ENCODE data around the gene C1orf159. TPM values are rescaled to one million over a fixed set of nuclear protein-coding genes. Genes with fewer than 3 reads are reported as not detected.

The C1orf159 gene
- total RNA-seq, 1 donor from 2014 or later, result 21.3 TPM

DNA sequence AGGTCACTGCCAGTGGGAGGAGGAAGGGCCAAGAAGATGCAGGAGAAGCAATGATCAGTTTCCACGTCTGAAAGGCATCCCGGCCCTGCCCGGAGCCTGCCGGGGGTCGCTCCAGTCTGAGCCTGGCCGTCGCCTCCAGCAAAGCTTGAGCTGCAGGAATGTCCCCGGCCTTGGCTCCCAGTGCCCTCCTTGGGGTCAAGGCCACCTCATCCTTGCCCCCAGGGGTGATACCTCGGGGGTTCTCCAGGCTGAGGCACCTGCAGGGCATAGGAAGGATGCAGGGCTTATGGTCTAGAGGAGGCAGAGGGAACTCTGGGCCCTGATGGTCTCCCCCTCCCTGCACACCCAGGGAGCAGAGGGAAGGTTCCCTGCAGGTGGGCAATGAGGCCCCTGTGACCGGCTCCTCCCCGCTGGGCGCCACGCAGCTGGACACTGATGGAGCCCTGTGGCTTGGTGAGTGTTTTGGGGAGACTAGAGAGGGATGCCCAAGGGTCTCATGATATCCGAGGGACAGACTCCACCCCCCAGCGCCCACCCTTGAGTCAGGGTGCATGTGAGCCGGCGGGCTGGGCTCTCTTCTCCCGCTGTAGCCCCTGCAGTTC lies 61.7 kb downstream of the C1orf159 start:
- Mint-ChIP-seq H3K36me3 (ENCODE audit: insufficient read depth) (peaks cover 16% of the 10 kb centered on the region), H3K27ac (no peak overlapping the region), H3K4me1 (ENCODE audit: low read depth) (peaks cover 4% of the 10 kb centered on the region), H3K27me3 (peaks cover 16% of the 10 kb centered on the region), H3K9me3 (ENCODE audit: low read depth) (no peaks in the 10 kb centered on the region), H3K4me3 (ENCODE audit: low read depth) (no peak overlapping the region)
- TF ChIP-seq, protein P1, sequence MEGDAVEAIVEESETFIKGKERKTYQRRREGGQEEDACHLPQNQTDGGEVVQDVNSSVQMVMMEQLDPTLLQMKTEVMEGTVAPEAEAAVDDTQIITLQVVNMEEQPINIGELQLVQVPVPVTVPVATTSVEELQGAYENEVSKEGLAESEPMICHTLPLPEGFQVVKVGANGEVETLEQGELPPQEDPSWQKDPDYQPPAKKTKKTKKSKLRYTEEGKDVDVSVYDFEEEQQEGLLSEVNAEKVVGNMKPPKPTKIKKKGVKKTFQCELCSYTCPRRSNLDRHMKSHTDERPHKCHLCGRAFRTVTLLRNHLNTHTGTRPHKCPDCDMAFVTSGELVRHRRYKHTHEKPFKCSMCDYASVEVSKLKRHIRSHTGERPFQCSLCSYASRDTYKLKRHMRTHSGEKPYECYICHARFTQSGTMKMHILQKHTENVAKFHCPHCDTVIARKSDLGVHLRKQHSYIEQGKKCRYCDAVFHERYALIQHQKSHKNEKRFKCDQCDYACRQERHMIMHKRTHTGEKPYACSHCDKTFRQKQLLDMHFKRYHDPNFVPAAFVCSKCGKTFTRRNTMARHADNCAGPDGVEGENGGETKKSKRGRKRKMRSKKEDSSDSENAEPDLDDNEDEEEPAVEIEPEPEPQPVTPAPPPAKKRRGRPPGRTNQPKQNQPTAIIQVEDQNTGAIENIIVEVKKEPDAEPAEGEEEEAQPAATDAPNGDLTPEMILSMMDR (IDR thresholded peaks at IDR 0.05; ENCODE audit: unreplicated experiment), result no peak
- DNase-seq (ENCODE audit: low spot score, unreplicated experiment), result no peak

DNA sequence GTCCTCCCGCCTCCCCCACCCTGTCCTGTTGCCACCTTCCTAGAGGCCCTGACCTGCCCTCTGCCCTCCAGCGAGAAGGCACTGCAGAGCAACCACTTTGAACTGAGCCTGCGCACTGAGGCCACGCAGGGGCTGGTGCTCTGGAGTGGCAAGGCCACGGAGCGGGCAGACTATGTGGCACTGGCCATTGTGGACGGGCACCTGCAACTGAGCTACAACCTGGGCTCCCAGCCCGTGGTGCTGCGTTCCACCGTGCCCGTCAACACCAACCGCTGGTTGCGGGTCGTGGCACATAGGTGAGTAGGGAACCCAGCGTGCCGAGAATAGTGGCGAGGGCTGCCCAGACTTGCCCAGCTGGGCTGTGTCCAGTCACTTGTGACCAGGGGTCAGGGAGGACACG lies 62.2 kb downstream of the C1orf159 start:
- H3K9me3 Mint-ChIP-seq (ENCODE audit: low read depth), result no peaks in the 10 kb centered on the region
- peaks cover 3% of the 10 kb centered on the region for H3K4me1 Mint-ChIP-seq (ENCODE audit: low read depth)
- H3K36me3 Mint-ChIP-seq (ENCODE audit: insufficient read depth), result peaks cover 16% of the 10 kb centered on the region
- peaks cover 12% of the 10 kb centered on the region for H3K27me3 Mint-ChIP-seq
- TF ChIP-seq, protein P1 (IDR thresholded peaks at IDR 0.05; ENCODE audit: unreplicated experiment), result no peak
- DNase-seq (ENCODE audit: low spot score, unreplicated experiment), result no peak
- H3K4me3 Mint-ChIP-seq (ENCODE audit: low read depth), result no peak overlapping the region
- no peak overlapping the region for H3K27ac Mint-ChIP-seq

DNA sequence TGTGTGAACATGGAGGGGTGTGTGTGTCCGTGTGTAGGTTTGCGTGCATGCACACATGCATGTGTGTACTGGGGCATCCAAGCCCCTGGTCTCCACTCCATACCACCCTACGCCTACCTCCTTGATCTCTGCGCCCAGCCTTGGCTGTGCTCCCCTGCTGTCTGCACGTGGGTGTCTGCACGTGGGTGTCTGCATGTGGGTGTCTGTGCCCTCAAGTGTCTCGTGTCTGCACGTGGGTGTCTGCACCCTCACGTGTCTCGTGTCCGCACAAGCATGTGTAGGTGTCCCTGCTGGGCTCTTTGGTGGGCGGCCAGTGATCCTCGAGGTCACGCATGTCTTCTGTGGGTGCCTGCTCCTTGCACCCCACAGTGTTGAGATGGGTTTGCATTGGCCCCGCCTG lies 62.9 kb downstream of the C1orf159 start:
- DNase-seq (ENCODE audit: low spot score, unreplicated experiment), result no peak
- Mint-ChIP-seq H3K9me3 (ENCODE audit: low read depth) (no peaks in the 10 kb centered on the region), H3K27ac (no peak overlapping the region), H3K36me3 (ENCODE audit: insufficient read depth) (peaks cover 16% of the 10 kb centered on the region), H3K4me3 (ENCODE audit: low read depth) (no peak overlapping the region), H3K27me3 (peaks cover 6% of the 10 kb centered on the region), H3K4me1 (ENCODE audit: low read depth) (no peaks in the 10 kb centered on the region)
- TF ChIP-seq, protein P1 (IDR thresholded peaks at IDR 0.05; ENCODE audit: unreplicated experiment), result no peak

DNA sequence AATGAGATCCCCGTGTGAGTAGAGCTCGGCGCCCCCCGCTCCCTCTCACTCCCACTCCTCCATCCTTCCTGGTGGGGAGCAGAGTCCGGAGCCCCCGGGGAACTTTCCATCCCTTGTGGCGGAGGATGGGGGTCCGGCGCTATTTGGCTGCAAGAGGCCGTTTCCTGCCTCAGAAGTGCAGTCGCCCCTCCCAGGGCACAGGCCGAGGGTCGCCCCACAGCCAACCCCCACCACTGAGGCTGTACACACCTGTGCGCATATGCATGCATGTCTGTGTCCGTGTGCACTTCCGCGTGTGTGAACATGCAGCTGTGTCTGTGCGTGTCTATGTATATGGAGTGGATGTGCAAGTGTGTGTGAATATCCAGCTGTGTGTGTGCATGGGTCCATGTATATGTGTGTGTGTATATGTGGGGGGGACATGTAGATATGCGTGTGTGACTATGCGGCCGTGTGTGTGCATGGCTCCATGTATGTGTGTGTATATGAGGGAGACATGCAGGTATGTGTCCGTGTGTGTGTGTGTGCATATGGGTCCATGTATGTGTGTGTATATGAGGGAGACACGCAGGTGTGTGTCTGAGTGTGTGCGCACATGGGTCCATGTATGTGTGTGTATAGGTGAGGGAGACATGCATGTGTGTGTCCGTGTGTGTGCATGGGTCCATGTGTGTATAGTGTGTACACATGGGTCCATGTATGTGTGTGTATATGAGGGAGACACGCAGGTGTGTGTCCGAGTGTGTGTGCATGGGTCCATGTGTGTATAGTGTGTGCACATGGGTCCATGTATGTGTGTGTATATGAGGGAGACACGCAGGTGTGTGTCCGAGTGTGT lies 63.7 kb downstream of the C1orf159 start:
- H3K27ac Mint-ChIP-seq, result no peak overlapping the region
- H3K36me3 Mint-ChIP-seq (ENCODE audit: insufficient read depth), result peaks cover 18% of the 10 kb centered on the region
- H3K4me3 Mint-ChIP-seq (ENCODE audit: low read depth), result no peak overlapping the region
- no peak for DNase-seq (ENCODE audit: low spot score, unreplicated experiment)
- no peaks in the 10 kb centered on the region for H3K4me1 Mint-ChIP-seq (ENCODE audit: low read depth)
- TF ChIP-seq, protein P1 (IDR thresholded peaks at IDR 0.05; ENCODE audit: unreplicated experiment), result no peak
- no peaks in the 10 kb centered on the region for H3K9me3 Mint-ChIP-seq (ENCODE audit: low read depth)
- peaks cover 2% of the 10 kb centered on the region for H3K27me3 Mint-ChIP-seq

DNA sequence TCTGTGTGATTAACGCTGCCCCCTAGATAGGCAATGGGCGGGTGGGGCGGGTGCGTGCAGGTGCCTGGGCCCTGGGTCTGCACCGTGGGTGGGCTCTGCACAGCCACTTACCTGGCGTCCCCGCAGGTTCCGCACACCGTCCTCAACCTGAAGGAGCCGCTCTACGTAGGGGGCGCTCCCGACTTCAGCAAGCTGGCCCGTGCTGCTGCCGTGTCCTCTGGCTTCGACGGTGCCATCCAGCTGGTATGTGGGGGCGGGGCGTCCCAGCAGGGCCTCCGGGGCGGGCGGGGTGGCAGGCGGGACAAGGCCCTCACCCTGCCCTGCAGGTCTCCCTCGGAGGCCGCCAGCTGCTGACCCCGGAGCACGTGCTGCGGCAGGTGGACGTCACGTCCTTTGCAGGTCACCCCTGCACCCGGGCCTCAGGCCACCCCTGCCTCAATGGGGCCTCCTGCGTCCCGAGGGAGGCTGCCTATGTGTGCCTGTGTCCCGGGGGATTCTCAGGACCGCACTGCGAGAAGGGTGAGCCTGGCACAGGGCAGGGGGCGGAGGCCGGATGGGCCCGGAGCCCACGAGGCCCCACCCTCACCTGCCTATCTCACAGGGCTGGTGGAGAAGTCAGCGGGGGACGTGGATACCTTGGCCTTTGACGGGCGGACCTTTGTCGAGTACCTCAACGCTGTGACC lies 64.6 kb downstream of the C1orf159 start:
- Mint-ChIP-seq H3K36me3 (ENCODE audit: insufficient read depth) (peaks cover 19% of the 10 kb centered on the region), H3K4me1 (ENCODE audit: low read depth) (no peaks in the 10 kb centered on the region), H3K9me3 (ENCODE audit: low read depth) (no peaks in the 10 kb centered on the region), H3K27me3 (no peaks in the 10 kb centered on the region), H3K27ac (no peak overlapping the region), H3K4me3 (ENCODE audit: low read depth) (no peak overlapping the region)
- TF ChIP-seq, protein P1 (IDR thresholded peaks at IDR 0.05; ENCODE audit: unreplicated experiment), result no peak
- DNase-seq (ENCODE audit: low spot score, unreplicated experiment), result no peak
